Measurements from ENCODE around the gene AP1S3.

GRCh38 chr2:223860809-223861738 lies 23.7 kb upstream of the AP1S3 start:
- TF ChIP-seq POLR2AphosphoS5 (IDR thresholded peaks at IDR 0.05; ENCODE audit: low read depth, low read length): no peak
- TF ChIP-seq POLR2A (IDR thresholded peaks at IDR 0.05; ENCODE audit: low read depth, low read length): no peak

All from GM12891 (cell line).